GM12892 (cell line): ENCODE measurements around the gene TMEM97.

Experiments
- POLR2A ChIP-seq: IDR thresholded peaks from 2 replicates; pipeline ENCODE4 v1.6.1; 2011; ENCODE audit warnings: low read depth, low read length, control low read depth
- POLR2AphosphoS5 ChIP-seq: IDR thresholded peaks from 2 replicates; pipeline ENCODE4 v1.6.1; 2011; ENCODE audit warnings: low read depth, low read length, control low read depth

- TF ChIP-seq POLR2A (no peak), POLR2AphosphoS5 (no peak)
Observed at GRCh38 chr17:28339431-28339830, 20.4 kb downstream of the TMEM97 start.
